Osteoblast (primary cell): ENCODE results near the gene CCZ1. TPM values are rescaled to one million over a fixed set of nuclear protein-coding genes. Genes with fewer than 3 reads are reported as not detected.
"Not testable (repeated sequence)": the region's sequence is repeated elsewhere in the genome, so short reads cannot be mapped to it uniquely, and the experiment has no call there.

Experiments
- DNase-seq: peaks from one replicate; pipeline ENCODE4 v3.0.0; 2011; ENCODE audit warnings: low spot score, mixed read lengths; ENCODE audit not compliant: insufficient read length; ENCODE audit errors: missing footprints
- H2AFZ ChIP-seq: 2 replicates; pipeline ENCODE4 v1.6.0; 2011; ENCODE audit warnings: mild to moderate bottlenecking, low read length
- H3K27ac ChIP-seq: 2 replicates; pipeline ENCODE4 v1.5.1; 2011; ENCODE audit warnings: mild to moderate bottlenecking, low read depth, low read length, moderate library complexity
- H3K27me3 ChIP-seq: 2 replicates; pipeline ENCODE4 v1.6.0; 2012; ENCODE audit warnings: mild to moderate bottlenecking, control low read depth, inconsistent platforms, low read length, moderate library complexity; ENCODE audit not compliant: insufficient read depth
- H3K36me3 ChIP-seq: 2 replicates; pipeline ENCODE4 v1.5.1; 2011; ENCODE audit warnings: mild to moderate bottlenecking, low read length, control low read depth, moderate library complexity; ENCODE audit not compliant: insufficient read depth
- H3K4me1 ChIP-seq: 2 replicates; pipeline ENCODE4 v1.5.1; 2011; ENCODE audit warnings: mild to moderate bottlenecking, low read length, control low read depth, moderate library complexity; ENCODE audit not compliant: insufficient read depth
- H3K4me2 ChIP-seq: 2 replicates; pipeline ENCODE4 v1.6.0; 2011; ENCODE audit warnings: mild to moderate bottlenecking, low read length; ENCODE audit not compliant: insufficient read depth
- H3K4me3 ChIP-seq: fragments of 200-600 bp; sonication (generic); 3 replicates; pipeline ENCODE4 v1.5.1; 2012; ENCODE audit warnings: mild to moderate bottlenecking, low read length, inconsistent platforms; ENCODE audit not compliant: insufficient read depth
- H3K79me2 ChIP-seq: 2 replicates; pipeline ENCODE4 v1.6.0; 2012; ENCODE audit warnings: mild to moderate bottlenecking, low read length, control low read depth, inconsistent platforms; ENCODE audit not compliant: insufficient read depth
- H3K9me3 ChIP-seq: 2 replicates; pipeline ENCODE4 v1.5.1; 2011; ENCODE audit warnings: low read depth, low read length, control low read depth
- H4K20me1 ChIP-seq: 2 replicates; pipeline ENCODE4 v1.6.0; 2012; ENCODE audit warnings: mild to moderate bottlenecking, low read length, control low read depth; ENCODE audit not compliant: insufficient read depth
- total RNA-seq: library from RNA; depleted of rRNA; stranded (reverse); fragments of >200 nt; gene quantifications from 2 replicates; pipeline ENCODE4 v1.2.3, GENCODE V29; 2012

The CCZ1 gene
- total RNA-seq, 1 donor = 52.8 TPM

DNA sequence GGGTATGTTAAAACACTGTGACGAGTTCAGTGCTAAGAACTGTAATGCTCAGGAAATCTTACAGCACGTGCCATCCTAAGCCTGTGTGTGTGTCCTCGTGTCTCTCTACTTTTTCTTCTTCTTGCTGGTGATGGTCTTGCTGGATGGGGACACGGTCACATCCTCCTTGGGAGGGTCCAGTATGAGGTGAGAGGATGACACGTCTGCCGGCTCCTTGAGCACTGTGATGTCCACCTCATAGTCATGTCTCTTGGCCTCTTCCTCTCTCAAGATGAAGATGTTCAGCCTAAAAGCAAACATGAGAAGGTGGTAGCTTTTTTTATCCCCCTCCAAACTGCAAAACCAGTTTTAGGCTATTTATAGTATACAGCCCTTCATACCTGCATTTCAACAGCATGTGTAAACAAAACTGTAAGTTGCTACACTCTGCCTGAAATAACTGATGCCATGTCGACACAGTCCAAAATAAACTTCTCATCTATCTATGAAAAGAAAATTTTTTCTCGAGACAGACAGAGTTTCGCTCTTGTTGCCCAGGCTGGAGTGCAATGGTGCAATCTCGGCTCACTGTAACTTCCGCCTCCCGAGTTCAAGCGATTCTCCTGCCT, 27.8 kb downstream of the CCZ1 start:
- H3K9me3 ChIP-seq, H3K27me3 ChIP-seq, H3K79me2 ChIP-seq: not testable (repeated sequence)

DNA sequence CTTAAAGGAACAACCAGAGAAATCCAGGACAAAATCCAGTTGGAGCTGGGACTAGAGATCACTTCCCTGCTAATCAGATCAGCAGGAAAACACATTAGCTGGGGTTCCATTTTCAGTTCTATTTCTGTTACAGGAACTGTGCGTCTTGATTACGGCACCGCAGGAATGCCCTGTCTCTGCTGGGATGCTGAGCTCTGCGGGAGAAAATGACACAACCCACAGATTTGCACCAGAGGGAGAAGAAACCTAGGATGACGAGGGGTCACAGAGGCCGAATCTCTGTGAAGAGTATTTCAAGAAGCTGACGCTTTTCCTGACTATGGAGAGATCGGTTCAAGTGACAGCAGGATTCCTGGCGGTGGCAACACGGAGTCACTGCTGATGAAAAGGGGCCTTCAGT, 31.8 kb downstream of the CCZ1 start:
- H3K4me2 ChIP-seq, H4K20me1 ChIP-seq, H3K4me1 ChIP-seq, H3K4me3 ChIP-seq, H2AFZ ChIP-seq, DNase-seq, H3K27ac ChIP-seq, H3K27me3 ChIP-seq, H3K36me3 ChIP-seq, H3K9me3 ChIP-seq, H3K79me2 ChIP-seq: not testable (repeated sequence)

More for the DNA sequence above, 27.8 kb downstream of the CCZ1 start:
- not testable (repeated sequence) for H3K4me3 ChIP-seq, DNase-seq, H3K27ac ChIP-seq, H4K20me1 ChIP-seq, H3K4me2 ChIP-seq, H3K4me1 ChIP-seq, H2AFZ ChIP-seq, H3K36me3 ChIP-seq

DNA sequence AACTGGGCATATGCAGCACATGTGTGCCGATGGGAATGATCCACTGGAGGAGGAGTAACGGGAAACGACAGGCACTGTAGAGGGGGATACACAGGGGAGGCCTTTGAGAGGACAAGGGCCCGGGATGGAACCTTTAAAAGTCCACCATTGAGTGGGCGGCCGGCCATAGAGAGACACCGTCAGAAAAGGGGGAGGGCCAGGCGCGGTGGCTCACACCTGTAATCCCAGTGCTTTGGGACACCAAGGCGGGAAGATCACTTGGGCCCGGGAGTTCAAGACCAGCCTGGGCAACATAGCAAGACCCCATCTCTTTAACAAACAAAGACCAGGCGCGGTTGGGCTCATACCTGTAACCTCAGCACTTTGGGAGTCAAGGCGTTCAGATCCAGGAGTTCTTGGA, 32.7 kb downstream of the CCZ1 start:
- not testable (repeated sequence) for H3K9me3 ChIP-seq, H3K27ac ChIP-seq, H3K4me1 ChIP-seq, H3K4me3 ChIP-seq, H3K4me2 ChIP-seq, H2AFZ ChIP-seq, H3K27me3 ChIP-seq, H3K36me3 ChIP-seq, H4K20me1 ChIP-seq, H3K79me2 ChIP-seq
- peak; percentile 8 for DNase-seq

DNA sequence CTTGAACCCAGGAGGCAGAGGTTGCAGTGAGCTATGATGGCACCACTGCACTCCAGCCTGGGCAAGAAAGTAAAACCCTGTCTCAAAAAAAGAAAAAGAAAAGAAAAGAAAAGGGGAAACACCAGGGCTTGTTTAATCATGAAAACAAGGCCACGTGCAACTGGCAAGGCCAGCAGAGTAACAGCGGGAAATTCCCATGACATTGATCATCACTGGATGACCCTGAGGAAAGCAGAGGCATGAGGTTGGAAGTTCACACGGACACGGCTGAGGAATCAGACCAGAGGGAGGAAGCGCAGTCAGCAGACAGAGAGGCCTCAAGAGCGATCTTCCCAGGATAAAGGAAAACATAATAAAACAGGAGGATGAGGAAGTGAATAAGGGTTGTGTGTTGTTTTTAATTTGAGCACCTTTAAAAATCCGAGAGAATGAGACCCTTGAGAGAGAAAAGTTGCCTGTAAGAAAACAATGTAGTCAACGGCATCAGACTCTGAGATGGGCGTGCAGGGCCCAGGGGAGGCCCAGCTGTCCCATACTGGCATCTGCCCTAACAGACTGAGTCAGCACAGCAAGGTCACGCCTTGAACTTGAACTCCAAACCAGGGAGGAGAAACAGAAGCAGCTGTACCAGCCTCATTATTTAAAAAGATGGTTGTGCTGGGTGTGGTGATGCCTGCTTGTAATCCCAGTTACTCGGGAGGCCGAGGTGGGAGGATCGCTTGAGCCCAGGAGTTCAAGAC, 33.5 kb downstream of the CCZ1 start:
- H3K36me3 ChIP-seq, H3K4me2 ChIP-seq, H3K4me3 ChIP-seq, H4K20me1 ChIP-seq, H3K4me1 ChIP-seq, H3K27ac ChIP-seq, DNase-seq, H2AFZ ChIP-seq, H3K9me3 ChIP-seq, H3K27me3 ChIP-seq, H3K79me2 ChIP-seq: not testable (repeated sequence)

DNA sequence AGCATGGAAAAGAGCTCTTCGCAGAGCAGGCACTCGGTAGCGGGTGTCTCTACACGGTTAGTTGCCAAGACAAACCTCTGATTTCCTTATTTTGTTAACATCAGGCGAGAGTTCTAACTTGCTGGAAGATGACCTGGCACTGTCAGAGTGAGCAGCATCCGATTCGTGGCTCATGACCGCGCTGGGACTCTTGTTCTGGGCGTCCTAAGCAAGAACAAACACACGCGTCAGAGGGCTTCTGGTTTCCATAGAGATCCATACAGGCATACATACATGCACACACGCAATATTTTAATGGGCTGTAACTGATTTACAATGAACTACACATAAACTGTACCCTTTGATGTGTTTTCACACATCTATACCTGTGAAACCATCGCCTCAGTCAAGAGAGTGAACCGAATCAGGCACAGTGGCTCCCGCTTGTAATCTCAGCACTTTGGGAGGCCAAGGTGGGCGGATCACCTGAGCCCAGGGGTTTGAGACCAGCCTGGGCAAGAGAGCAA, 36.5 kb downstream of the CCZ1 start:
- not testable (repeated sequence) for H3K79me2 ChIP-seq, H3K4me2 ChIP-seq, H2AFZ ChIP-seq, H3K4me1 ChIP-seq, H3K27me3 ChIP-seq, H3K9me3 ChIP-seq, H3K36me3 ChIP-seq, H3K27ac ChIP-seq, DNase-seq, H3K4me3 ChIP-seq, H4K20me1 ChIP-seq

DNA sequence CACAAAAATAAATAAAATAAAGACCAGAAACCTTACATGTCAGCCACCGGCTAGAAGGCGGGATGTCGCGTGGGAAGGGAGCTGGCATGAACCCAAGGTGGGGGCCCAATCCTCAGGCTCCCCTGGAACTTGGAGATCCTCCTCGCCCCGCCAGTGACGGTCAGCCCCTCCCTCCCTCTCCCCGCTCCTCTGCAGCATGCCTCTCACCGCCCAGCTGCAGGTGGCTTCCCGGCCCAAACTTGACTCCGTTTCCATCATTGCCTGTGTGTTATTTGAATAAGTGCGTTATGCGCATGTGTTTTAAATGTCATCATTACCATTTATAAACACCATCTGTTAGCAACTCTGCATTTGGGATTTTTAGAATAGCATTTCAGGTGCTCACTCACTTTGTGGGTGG, 64.7 kb downstream of the CCZ1 start:
- not testable (repeated sequence) for DNase-seq, H3K9me3 ChIP-seq, H3K4me1 ChIP-seq, H4K20me1 ChIP-seq, H3K36me3 ChIP-seq, H3K27ac ChIP-seq, H2AFZ ChIP-seq, H3K4me2 ChIP-seq, H3K27me3 ChIP-seq, H3K79me2 ChIP-seq, H3K4me3 ChIP-seq

DNA sequence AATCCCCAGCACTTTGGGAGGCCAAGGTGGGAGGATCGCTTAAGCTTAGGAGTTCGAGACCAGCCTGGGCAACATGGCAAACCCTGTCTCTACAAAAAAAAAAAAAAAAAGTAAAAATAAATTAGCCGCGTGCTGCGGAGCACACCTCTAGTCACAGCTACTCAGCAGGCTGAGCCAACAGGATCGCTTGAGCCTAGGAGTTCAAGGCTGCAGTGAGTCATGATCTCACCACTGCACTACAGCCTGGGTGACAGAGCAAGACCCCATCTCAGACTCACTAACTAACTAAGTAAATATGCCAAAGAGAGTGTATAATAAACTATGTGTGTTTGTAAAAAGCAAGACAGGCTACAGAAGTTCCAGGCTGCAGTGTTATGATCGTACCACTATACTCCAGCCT, 65.3 kb downstream of the CCZ1 start:
- H4K20me1 ChIP-seq, H3K4me3 ChIP-seq, H2AFZ ChIP-seq, H3K4me2 ChIP-seq, H3K9me3 ChIP-seq, DNase-seq, H3K36me3 ChIP-seq, H3K27me3 ChIP-seq, H3K79me2 ChIP-seq, H3K4me1 ChIP-seq, H3K27ac ChIP-seq: not testable (repeated sequence)

DNA sequence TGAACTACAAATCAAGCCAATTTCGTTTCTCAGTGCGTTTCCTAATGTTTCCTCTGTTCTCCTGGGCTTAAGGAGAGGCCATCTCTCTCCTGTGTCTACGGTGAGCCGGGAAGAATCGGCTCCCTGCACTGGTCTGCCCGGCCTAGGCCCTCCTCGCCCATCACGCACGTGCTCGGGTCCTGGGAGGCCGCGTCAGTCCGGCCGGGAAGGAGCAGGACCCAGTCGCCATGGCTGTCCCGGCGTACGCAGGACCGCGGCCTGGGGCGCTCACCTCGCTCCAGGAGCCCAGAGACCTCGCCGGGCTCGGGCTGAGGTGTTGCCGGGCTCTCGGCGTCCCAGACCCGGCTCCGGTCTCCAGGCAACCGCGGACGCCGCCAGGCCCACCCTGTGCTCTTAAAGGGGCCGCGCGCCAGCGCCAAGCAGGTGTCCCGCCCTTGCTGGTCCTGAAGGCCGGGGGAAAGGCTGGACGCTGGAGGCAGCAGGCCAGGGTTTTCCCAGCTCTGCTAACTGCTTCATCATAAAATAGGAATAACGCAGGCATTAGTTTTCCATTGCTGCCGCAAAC, 71.9 kb downstream of the CCZ1 start, which contains the start of gene RSPH10B:
TSS of gene RSPH10B (minus strand) at position 343 of the 565 bp plus-strand sequence. CDS start 3,573 bp downstream, outside the sequence.
- DNase-seq, H3K36me3 ChIP-seq, H3K4me2 ChIP-seq: not testable (repeated sequence)

DNA sequence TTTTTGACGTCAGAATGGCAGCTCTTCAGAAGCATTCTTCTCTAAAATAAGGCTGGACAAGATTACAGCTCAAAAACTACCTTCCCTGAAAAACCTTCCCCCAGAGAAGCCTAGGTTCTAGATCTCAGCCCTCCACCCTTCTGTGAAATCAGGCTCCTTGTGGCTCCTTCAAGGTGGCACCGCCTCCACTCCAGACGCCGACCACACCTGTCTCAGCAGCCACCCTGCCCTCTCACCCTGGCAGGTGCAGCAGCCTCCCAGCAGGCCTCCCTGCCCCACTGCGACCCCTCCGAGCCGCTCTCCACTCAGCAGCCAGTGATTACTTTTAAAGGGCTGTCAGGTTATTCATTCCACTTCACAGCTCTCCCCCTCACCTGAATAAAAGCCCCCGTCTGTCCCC, 75.0 kb downstream of the CCZ1 start:
- not testable (repeated sequence) for H2AFZ ChIP-seq, H3K27me3 ChIP-seq, H3K36me3 ChIP-seq, H3K4me2 ChIP-seq, H4K20me1 ChIP-seq, H3K4me1 ChIP-seq, H3K27ac ChIP-seq, H3K79me2 ChIP-seq, DNase-seq, H3K9me3 ChIP-seq, H3K4me3 ChIP-seq

More for the DNA sequence above, 71.9 kb downstream of the CCZ1 start, which contains the start of gene RSPH10B:
- not testable (repeated sequence) for H2AFZ ChIP-seq, H3K79me2 ChIP-seq, H3K4me3 ChIP-seq, H3K27me3 ChIP-seq, H3K27ac ChIP-seq, H3K4me1 ChIP-seq, H4K20me1 ChIP-seq, H3K9me3 ChIP-seq
